SK-N-SH (cell line): ENCODE results near the gene STAB1. TPM values are rescaled to one million over a fixed set of nuclear protein-coding genes. Genes with fewer than 3 reads are reported as not detected.

Experiments used
- CTCF ChIA-PET: fragments of 300-600, 350-600 bp; formaldehyde crosslinking; extraction: SDS; loops from one replicate; lab custom pipeline; 2021; lab: Yijun Ruan, JAX
- POLR2A ChIA-PET: fragments of 350-600 bp; sonication (Branson Sonifier 250); formaldehyde crosslinking; extraction: SDS; loops from one replicate; lab custom pipeline; 2020; ENCODE audit warnings: antibody characterized with exemption, inconsistent platforms; lab: Yijun Ruan, JAX
- DNase-seq: peaks from one replicate; pipeline ENCODE4 v3.0.0; 2012
- H2AFZ ChIP-seq: fragments of 200-600 bp; sonication (generic); 2 replicates; pipeline ENCODE4 v1.8.1; 2016; ENCODE audit warnings: antibody characterized with exemption, mild to moderate bottlenecking, low read depth
- H3F3A ChIP-seq: fragments of 200-600 bp; sonication (generic); replicated peaks from 2 replicates; pipeline ENCODE3; 2016; ENCODE audit warnings: antibody characterized with exemption, mild to moderate bottlenecking; ENCODE audit not compliant: insufficient read depth
- H3K27ac ChIP-seq, 2 experiments: fragments of 200-500 bp in 1 of 2; fragments of 200-600 bp in 1 of 2; sonication (Bioruptor generic) in 1 of 2; sonication (generic), shearing (Covaris generic) in 1 of 2; 2 replicates each; pipeline versions ENCODE4 v1.5.1 to v1.6.1; 2014 to 2016; ENCODE audit warnings: low read depth in 2 of 2, inconsistent platforms in 1 of 2, low read length in 1 of 2, mild to moderate bottlenecking in 1 of 2, mixed read lengths in 1 of 2
- H3K27me3 ChIP-seq: fragments of 200-600 bp; sonication (generic), shearing (Covaris generic); 2 replicates; pipeline ENCODE4 v1.6.1; 2016; ENCODE audit warnings: mixed run types; ENCODE audit not compliant: insufficient read depth
- H3K36me3 ChIP-seq, 2 experiments: fragments of 200-500 bp in 1 of 2; fragments of 200-600 bp in 1 of 2; sonication (Bioruptor generic) in 1 of 2; sonication (generic) in 1 of 2; replicated peaks in 1 of 2; 2 replicates each; pipeline versions ENCODE3 to v1.5.1; 2014 to 2016; ENCODE audit warnings: low read length in 1 of 2, mild to moderate bottlenecking in 1 of 2; ENCODE audit not compliant: insufficient read depth in 2 of 2, control insufficient read depth in 1 of 2
- H3K4me1 ChIP-seq, 2 experiments: fragments of 200-500 bp in 1 of 2; fragments of 200-600 bp in 1 of 2; sonication (Bioruptor generic) in 1 of 2; sonication (generic), shearing (Covaris generic) in 1 of 2; 2 replicates each; pipeline versions ENCODE4 v1.5.1 to v1.6.1; 2014 to 2016; ENCODE audit warnings: low read depth in 1 of 2, low read length in 1 of 2, mixed run types in 1 of 2; ENCODE audit not compliant: insufficient read depth in 2 of 2, control insufficient read depth in 1 of 2
- H3K4me2 ChIP-seq: fragments of 200-600 bp; sonication (generic), shearing (Covaris generic); 2 replicates; pipeline ENCODE4 v1.6.1; 2017; ENCODE audit warnings: mixed run types
- H3K4me3 ChIP-seq, 2 experiments: fragments of 200-500 bp in 1 of 2; fragments of 200-600 bp in 1 of 2; sonication (Bioruptor generic) in 1 of 2; sonication (generic), shearing (Covaris generic) in 1 of 2; 2 replicates each; pipeline versions ENCODE4 v1.5.1 to v1.8.1; 2014 to 2016; ENCODE audit warnings: low read depth in 2 of 2, inconsistent platforms in 1 of 2, low read length in 1 of 2, mild to moderate bottlenecking in 1 of 2, mixed read lengths in 1 of 2, moderate library complexity in 1 of 2
- H3K79me2 ChIP-seq: fragments of 200-600 bp; sonication (generic); 2 replicates; pipeline ENCODE4 v1.8.1; 2017; ENCODE audit warnings: mild to moderate bottlenecking; ENCODE audit not compliant: insufficient read depth
- H3K9ac ChIP-seq: fragments of 200-600 bp; sonication (generic); 2 replicates; pipeline ENCODE4 v1.6.1; 2017; ENCODE audit warnings: mixed run types
- H3K9me2 ChIP-seq: fragments of 200-600 bp; sonication (generic); 2 replicates; pipeline ENCODE4 v1.6.1; 2017; ENCODE audit warnings: mixed run types
- H3K9me3 ChIP-seq: fragments of 200-600 bp; sonication (generic); 2 replicates; pipeline ENCODE4 v1.6.1; 2017; ENCODE audit warnings: mixed run types, mild to moderate bottlenecking, moderate library complexity
- H4K20me1 ChIP-seq: fragments of 200-600 bp; sonication (generic); 2 replicates; pipeline ENCODE4 v1.6.1; 2017; ENCODE audit warnings: mild to moderate bottlenecking, mixed run types; ENCODE audit not compliant: insufficient read depth
- CTCF ChIP-seq: fragments of 200-600 bp; sonication (generic); IDR thresholded peaks from 2 replicates; pipeline ENCODE4 v1.6.1; 2017; ENCODE audit warnings: antibody characterized with exemption, mild to moderate bottlenecking, moderate library complexity
- EZH2phosphoT487 ChIP-seq: fragments of 200-600 bp; sonication (generic); IDR thresholded peaks from 2 replicates; pipeline ENCODE4 v1.6.1; 2017; ENCODE audit warnings: low read depth, mixed run types, mild to moderate bottlenecking, antibody characterized with exemption, moderate library complexity, borderline replicate concordance
- FOXJ3 ChIP-seq: sonication (generic); formaldehyde crosslinking; IDR thresholded peaks from 2 replicates; pipeline ENCODE4 v1.5.1; 2020; ENCODE audit warnings: mild to moderate bottlenecking, missing genetic modification reagents
- FOXM1 ChIP-seq: IDR thresholded peaks from 2 replicates; pipeline ENCODE4 v1.4.0; 2012; ENCODE audit warnings: low read depth, mild to moderate bottlenecking
- GABPA ChIP-seq: IDR thresholded peaks from 2 replicates; pipeline ENCODE4 v1.4.0; 2012; ENCODE audit warnings: low read depth, mild to moderate bottlenecking
- NFIC ChIP-seq: IDR thresholded peaks from 2 replicates; pipeline ENCODE4 v1.4.0; 2012; ENCODE audit warnings: borderline replicate concordance
- POLR2AphosphoS5 ChIP-seq: IDR thresholded peaks from 2 replicates; pipeline ENCODE4 v1.6.1; 2012; ENCODE audit warnings: low read depth, low read length
- RAD21 ChIP-seq: IDR thresholded peaks from 2 replicates; pipeline ENCODE4 v1.6.1; 2012; ENCODE audit warnings: mild to moderate bottlenecking, low read length
- YY1 ChIP-seq: IDR thresholded peaks from 2 replicates; pipeline ENCODE4 v1.4.0; 2012; ENCODE audit warnings: low read depth, mild to moderate bottlenecking
- ZBTB33 ChIP-seq: IDR thresholded peaks from 2 replicates; pipeline ENCODE4 v1.4.0; 2012; ENCODE audit warnings: low read depth, borderline replicate concordance
- WGBS: methylation state at CpG from one replicate; pipeline ENCODE4 v1.1.6; 2017; ENCODE audit warnings: low lambda C conversion rate; 5-methylcytosine and 5-hydroxymethylcytosine counted together
- polyA plus RNA-seq, 3 experiments: library from polyadenylated mRNA; depleted of rRNA; stranded (reverse); fragments of >200 nt; gene quantifications; 2 replicates each; pipeline ENCODE4 v1.2.3, GENCODE V29; 2012

The STAB1 gene
- polyA plus RNA-seq, 1 of the 3 experiments (the other 2 are of a cell fraction) = 0.05 TPM

- TF ChIP-seq CTCF = no peak
- TF ChIP-seq POLR2AphosphoS5 = no peak
- TF ChIP-seq NFIC = no peak
- no peak for TF ChIP-seq GABPA
- TF ChIP-seq YY1 = no peak
- TF ChIP-seq, all 33 proteins: peak for 0
Observed at GRCh38 chr3:52551118-52551517, 56.0 kb downstream of the STAB1 start (continued).

- POLR2A ChIA-PET = no interaction called here
- H3K36me3 ChIP-seq = peaks cover 64% of the 10 kb centered on the region in 2 experiments
Observed at GRCh38 chr3:52552089-52552488, 57.0 kb downstream of the STAB1 start.

More at GRCh38 chr3:52552089-52552488, 57.0 kb downstream of the STAB1 start:
- DNase-seq = no peak
- H2AFZ ChIP-seq = no peak overlapping the region
- no peak overlapping the region for H3K27ac ChIP-seq
- H3K9ac ChIP-seq = no peak overlapping the region
- H3K4me1 ChIP-seq = peaks cover 0 to 7% of the 10 kb centered on the region in 2 experiments; a peak in 2 of 4 replicates
- H3K79me2 ChIP-seq = peaks cover 10% of the 10 kb centered on the region; the same call in 1 of the 2 replicates
- CTCF ChIA-PET = interaction anchor here (0.9 to 3.5 kb wide), 2 partner anchors 70 to 80 kb away, joined by 3 to 17 read pairs; no protein-coding TSS in a partner anchor
- H3F3A ChIP-seq = peaks cover 16% of the 10 kb centered on the region
- TF ChIP-seq FOXJ3 (CRISPR knock-in tag) (no peak), FOXM1 (no peak), EZH2phosphoT487 (no peak), RAD21 (no peak), ZBTB33 (no peak)
- WGBS = 87% methylated on average over 3 of the region's 3 CpGs
- no peak overlapping the region for H3K4me3 ChIP-seq
- no peaks in the 10 kb centered on the region for H3K27me3 ChIP-seq
- no peaks in the 10 kb centered on the region for H3K9me2 ChIP-seq
- H3K9me3 ChIP-seq = no peaks in the 10 kb centered on the region
- no peak overlapping the region for H3K4me2 ChIP-seq
- H4K20me1 ChIP-seq = 0 out of 2 replicates have a peak, but pooled peaks cover 4% of the 10 kb centered on the region
